HG03066 (cell line): Measurements from ENCODE around the gene WASHC2C.
"Not testable (repeated sequence)": the region's sequence is repeated elsewhere in the genome, so short reads cannot be mapped to it uniquely, and the experiment has no call there.

Source experiments
- ATAC-seq: cut with Tn5 transposase; IDR thresholded peaks from one replicate; pipeline ENCODE4 v1.9.1; 2021; ENCODE audit warnings: low read depth; ENCODE audit not compliant: unreplicated experiment

The WASHC2C gene

DNA sequence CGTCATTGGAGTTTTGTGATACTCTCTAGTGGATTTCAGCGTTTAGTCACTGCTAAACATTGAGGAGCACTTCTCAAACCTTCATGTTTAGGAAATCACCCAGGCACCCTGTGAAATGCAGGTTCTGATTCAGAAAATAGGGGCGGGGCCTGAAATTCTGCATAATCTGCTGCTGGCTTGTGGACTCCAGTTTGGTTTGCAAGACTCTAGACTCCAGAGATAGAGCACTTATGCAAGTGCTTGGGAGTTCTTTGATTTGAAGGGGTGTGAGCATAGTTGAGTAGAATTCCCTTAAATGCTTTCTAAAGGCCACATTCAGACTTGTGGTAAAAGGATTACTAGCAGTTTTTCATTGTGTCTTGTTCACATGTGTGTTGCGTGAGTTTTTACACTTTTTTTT, 41.3 kb downstream of the WASHC2C start:
- not testable (repeated sequence) for ATAC-seq

DNA sequence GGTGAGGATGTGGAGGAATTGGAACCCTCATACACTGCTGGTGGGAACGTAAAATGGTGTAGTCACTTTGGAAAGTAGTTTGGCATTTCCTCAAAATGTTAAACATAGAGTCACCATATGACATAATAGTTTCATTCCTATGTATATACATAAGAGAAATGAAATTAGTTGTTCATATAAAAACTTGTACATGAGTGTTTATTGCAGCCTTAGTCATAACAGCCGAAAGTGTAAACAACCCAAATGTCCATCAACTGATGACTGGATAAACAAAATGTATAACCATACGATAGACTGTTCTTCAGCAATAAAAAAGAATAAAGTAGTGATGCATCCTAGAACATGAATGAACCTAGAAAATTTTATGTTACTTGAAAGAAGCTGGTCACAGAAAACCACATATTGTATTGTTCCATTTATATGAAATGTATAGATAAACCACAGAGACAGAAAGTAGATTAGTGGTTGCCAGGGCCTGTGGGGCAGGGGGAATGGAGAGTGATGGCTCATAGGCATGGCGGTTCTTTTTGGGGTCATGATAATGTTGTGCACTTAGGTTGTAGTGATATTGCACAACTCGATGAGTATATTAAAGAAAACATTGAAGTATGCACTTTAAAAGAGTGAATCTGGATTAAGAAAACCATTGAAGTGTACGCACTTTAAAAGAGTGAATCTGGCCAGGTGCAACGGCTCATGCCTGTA, 44.8 kb downstream of the WASHC2C start:
- ATAC-seq: not testable (repeated sequence)

DNA sequence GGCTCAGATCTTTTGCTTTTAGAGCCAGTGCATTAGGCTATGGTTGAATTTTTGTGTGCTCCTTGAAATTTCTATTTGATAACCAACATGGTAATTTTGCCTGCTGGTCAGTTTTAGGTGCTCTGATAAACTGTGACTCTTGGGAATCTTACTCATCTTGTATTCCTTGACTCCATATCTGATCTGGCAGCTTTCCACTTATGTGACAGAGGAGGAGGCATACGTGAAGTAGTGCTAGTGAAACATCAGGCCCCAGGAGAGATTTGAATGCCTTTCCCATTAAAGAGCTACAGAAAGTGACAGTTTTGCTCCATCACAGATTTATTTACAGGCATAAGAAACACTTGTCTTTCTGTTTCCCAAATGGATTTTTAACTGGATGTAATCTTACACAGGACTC, 59.2 kb downstream of the WASHC2C start:
- not testable (repeated sequence) for ATAC-seq

DNA sequence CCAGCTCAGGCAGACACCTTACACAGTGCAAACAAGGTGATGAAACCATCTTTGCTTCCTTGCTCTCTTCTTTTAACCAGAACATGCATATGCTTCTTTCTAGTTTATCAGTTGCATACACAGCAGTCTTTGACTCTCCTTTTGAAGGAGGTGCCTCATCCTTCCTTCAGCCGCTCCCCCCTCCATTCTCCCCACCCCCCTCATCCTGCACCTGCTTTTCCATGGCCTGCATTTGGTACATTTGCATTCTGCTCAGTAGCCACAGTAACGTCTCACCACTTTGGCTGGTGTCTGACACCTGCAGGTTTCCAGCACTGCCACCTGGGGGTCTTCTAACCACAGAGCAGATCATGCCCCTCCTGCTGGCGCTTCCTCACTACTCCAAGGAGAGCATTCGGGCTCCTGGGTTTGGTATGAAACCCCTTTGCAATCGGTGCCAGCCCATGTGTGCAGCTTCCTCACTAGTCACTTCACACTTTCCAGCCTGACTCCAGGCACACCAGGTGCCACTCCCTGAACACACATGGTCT, 60.2 kb downstream of the WASHC2C start:
- not testable (repeated sequence) for ATAC-seq

DNA sequence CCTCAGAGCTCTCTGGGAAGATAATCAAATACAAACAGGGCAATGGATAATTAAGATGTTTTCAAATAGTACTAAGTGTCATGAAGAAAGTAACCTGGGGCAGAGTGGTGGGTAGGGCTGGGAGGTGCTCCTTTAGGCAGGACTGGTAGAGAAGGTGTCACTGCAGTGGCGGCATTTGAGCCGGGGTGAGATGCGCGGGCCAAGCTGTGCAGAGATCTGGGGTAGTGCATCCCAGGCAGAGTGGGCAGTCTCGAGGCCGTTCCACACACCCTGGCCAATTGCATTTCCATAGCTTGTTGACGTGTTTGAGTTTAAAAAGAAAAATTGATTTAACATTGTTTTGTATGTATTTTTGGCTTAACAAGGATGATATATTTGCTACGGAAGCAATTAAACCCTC, 62.9 kb downstream of the WASHC2C start:
- not testable (repeated sequence) for ATAC-seq

DNA sequence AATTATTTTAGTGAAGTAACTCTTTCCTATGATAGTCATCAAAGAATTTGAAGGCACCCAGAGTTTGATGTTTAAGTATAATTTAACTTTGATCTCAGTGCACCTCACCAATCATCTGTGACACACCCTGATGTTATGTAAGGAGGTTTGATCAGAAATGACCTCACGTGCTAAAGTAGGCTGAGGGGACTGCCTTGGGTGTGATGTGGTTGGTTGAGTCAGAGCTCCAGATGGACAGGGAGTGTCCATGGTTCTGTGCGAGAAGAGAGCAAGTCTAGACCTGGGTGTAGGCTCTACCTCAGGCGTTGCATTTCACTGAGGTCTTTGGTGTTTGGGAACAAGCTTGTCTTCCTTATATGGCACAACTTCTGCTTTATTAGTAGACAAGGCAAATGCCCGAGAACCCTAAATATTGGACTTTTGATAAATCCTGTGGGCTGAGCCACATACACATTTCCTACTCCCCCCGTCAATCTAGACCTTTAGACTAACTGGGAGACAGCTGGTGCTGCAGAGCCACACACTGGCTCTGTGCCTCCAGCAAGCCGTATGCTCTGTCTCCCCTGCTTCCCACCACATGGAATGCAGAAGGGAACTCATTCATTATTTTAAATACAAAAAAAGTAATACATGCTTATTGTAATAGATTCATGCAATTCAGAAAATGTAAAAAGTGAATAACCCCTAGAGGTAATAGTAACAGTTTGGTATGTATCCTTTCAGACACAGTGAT, 63.8 kb downstream of the WASHC2C start:
- not testable (repeated sequence) for ATAC-seq

DNA sequence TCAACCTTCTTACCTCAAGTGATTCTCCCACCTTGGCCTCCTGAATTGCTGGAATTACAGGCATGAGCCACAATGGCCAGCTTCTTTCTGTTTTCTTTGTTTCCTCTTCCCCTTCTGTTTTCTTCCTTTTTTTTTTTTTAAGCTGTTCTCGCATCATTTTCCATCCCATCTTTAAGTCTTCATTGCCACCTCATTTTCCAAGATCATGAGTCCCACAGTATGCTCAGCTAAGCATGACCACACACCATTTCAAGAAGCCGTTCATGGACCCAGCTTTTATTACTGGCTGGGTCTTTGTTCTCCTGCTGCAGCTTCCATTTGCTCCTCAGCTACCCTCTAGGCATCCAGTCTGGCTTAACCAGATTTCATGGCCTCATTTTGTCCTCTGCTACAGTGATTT, 67.7 kb downstream of the WASHC2C start:
- not testable (repeated sequence) for ATAC-seq

DNA sequence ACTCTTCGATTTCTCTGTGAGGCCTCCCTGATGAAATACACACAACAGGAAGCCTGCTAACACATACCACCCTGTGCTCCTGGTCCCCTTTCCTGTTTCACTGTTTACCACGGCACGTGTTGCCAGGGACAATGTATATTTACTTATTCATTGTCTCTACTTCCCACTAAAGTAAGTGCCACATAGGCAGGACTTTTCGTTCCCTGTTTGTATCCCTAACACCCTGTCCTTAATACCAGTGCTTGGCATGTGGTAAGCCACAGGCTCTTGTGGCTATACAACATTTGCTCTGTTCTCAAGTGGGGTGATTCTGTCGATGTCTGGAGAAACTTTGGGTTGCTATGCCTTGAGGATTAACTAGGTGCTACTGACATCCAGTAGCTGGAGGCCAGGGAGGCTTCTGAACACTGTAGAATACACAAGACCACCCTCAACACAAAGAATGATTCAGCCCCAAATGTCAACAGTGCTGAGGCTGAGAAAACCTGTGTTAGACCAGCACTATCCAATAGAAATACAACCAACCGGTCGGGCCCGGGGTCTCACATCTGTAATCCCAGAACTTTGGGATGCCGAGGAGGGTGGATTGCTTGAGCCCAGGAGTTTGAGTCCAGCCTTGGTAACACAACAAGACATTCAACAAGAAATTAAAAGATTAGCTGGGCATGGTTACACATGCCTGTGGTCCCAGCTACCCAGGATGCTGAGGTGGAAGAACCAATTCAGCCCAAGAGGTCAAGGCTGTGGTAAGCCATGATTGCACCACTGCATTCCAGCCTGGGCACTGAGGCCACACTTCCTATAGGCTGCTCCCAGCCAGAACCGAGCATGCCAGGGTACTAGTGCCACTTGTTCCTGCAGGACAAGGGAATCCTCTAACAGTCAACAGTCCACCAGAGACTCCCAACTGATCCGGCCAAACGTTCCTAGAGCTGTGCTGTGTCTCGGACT, 76.3 kb downstream of the WASHC2C start:
- not testable (repeated sequence) for ATAC-seq

DNA sequence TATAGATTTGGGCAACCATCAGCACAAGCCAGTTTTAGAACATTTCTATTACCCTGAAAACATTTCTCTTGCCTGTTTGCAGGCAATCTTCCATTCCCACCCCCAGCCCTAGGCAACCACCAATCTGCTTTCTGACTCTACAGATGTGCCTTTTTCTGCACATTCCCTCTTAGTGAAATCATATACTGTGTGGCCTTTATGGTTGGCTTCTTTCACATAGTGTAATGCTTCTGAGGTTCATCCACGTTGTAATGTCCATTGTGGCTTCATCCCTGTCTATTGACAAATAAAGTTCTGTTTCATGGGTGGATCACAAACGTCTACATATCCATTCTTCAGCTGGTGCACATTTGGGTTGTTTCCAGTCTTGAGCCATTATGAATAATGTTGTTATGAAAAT, 77.9 kb downstream of the WASHC2C start:
- not testable (repeated sequence) for ATAC-seq

DNA sequence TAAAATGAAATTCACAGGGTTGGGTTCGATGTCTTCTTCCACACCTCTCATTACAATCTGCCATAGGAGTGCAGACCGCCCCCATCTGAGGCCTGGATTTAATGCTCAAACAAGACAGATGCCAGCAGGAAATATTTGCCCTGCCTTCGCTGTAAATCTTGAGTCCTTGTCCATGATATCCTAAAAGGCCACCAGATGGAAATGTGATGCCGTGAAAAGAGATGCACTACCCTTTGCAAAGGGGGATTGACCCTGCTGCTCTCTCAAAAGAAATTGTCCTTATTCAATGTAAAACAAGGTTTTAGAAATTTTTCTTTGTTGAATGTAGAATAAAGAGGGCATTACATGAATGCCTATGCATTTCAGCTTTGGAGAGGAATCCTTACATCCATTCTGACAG, 82.8 kb downstream of the WASHC2C start:
- ATAC-seq: no peak

DNA sequence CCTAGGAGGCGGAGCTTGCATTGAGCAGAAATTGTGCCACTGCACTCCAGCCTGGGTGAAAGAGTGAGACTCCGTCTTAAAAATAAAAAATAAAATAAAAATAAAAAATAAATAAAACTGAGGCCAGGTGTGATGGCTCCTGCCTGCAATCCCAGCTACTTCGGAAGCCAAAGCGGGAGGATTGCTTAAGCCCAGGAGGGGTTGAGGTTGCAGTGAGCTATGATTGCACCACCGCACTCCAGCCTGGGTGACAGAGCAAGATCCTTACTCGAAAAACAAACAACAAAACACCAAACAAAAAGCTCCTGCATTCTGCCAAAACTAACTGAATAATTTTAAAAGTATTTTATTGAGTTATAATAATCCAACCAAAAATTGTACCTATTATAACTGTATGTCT, 84.0 kb downstream of the WASHC2C start:
- ATAC-seq: no peak

DNA sequence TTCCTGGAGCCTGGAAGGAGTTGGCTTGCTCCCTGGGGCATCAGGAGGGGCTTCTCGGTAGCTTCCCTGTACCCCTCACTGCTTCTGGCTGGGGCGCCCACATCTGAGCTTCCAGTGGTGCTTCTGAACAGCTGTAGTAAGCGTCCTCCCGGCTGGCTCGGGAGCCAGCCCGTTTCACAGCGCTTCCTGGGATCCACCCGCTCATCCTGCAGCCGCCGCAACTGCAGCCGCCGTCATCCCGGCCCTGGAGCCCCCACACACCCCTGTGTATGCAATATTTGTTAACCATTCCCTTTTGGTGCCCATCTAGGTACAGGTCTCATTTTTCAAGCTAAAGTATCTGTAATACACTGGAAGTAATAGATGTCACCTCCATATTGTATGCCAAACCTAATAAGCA, 85.9 kb downstream of the WASHC2C start:
- ATAC-seq: not testable (repeated sequence)

DNA sequence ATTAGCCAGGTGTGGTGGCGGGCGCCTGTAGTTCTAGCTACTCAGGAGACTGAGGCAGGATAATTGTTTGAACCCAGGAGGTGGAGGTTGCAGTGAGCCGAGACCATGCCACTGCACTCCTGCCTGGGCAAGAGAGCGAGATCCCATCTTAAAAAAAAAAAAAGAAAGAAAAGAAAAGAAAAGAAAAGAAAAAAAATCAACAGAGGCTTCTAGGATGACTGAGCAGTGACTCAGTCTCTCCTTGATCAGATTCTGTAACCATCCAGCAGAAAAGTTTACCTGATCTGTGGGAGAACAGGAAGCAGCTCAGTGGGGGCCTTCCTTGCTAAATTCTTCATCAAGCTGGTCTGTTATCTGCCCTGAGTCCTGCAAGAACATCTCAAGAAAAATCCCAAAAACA, 87.1 kb downstream of the WASHC2C start:
- not testable (repeated sequence) for ATAC-seq

DNA sequence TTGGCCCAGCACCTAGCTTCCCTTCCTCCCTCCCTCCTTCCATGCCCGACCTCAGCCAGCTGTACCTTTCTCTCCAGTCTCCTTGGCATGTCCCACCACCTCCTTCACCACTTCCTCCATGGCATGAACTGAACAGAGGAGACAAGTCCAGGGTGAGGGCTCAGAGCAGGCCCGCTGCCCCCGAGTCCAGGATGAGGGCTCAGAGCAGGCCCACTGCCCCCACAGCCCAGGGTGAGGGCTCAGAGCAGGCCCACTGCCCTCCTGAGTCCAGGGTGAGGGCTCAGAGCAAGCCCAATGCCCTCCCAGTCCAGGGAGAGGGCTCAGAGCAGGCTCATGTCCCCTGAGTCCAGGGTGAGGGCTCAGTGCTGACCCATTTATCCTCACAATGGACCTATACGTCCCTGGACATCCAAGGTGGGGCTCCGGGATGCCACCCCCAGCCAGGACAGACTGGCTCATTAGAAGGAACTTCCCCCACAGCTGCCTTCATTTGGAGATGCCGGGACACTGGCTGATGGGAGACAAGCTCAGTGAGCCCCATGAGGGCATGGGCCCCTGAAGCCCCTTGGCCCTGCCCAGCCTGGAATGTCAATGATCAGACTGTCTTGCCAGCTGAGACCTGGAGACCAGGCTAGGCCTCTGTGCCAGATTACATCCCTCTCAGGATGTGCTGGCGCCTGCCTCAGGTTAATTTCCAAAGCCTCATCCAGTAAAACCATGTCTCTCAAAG, 90.2 kb downstream of the WASHC2C start:
- no peak for ATAC-seq

DNA sequence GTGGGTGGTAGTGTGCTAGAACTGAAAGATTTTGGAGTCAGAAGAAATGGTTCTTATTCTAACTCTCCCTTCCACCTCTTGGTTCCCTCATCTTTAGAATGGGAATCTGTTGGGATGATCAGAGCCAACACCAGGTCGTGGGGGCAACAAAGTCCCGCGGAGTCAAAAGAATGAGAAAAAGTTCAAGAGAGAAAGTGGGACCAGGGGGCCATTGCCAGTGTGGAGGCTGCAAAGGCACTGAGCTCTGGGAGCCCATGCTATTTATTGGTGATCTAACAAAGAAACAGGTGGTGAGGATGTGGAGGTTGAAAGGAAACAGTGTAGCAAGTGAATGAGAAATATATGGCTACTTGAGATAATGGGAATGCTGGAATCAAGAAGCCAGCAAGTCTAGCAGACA, 90.8 kb downstream of the WASHC2C start:
- no peak for ATAC-seq

DNA sequence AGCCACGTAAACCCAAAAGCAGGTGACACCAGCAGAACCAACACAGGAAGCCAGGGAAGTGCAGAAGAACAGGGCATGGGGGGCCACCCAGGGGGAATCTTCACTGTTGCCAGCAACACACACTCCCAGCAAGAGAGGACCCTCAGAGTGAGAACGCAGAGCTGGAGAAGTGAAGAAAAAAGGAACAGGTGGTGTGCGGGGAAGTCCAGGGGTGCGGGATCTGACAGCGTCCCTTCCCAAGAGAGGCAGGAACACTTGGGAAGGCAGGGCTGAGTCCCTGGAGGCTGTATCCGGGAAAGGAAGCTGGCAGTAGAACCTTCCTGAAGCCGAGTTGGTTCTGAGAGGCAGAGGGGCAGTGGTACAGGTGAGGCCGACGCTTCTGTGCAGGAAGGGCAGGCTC, 92.5 kb downstream of the WASHC2C start:
- ATAC-seq: no peak

DNA sequence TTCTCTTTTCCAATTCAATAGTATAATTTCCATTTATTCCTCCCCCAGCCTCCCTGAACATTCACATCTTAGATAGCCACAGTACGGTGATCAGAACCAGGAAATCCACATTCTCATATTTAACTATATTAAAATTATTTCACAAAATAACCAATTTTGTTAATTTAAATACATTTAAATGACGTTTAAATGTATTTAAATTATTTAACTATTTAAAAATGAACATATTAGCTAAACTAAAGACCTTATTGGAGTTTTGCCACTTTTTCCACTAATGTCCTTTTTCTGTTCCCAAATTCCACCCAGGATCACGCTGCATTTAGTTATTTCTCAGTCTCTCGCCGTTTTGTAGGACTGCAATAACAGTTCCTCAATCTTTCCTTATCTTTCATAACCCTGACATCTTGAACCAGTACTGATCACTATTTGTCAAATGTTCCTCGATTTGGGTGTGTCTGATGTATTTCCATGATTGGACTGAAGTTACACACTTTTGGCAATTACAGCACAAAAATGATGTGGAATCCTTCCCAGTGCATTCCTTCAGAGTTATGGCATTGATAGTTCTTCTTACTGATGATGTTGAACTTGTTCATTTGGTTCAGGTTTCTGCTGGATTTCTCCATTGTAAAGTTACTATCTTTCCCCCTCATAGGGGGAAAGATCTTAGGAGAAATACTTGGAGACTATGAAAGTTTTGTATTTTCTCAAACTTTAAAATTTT, 93.2 kb downstream of the WASHC2C start:
- ATAC-seq: not testable (repeated sequence)

DNA sequence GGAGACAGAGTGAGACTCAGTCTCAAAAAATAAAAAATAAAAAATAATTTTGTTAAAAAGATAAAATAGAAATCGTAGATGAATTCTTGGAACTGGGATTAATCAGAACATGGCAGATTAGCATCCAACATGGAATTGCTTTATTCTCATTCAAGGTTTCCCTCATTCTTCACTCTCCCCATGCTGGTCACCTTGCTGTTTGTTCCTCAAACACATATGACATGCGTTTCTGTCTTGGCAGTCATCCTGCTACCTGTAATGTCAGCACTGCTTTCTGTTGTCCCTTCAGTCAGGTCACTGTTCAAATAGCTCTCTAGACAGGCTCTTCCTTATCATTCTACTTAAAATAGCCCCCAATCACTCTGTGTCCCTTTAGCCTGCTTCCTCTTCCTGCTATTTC, 95.9 kb downstream of the WASHC2C start:
- ATAC-seq: not testable (repeated sequence)
